SK-N-SH treated with all-trans-retinoic acid at 6 μM for 48 hours (cell line): Measurements from ENCODE around the gene SORD.

Source experiments
- ARNTL ChIP-seq: fragments of 450-650 bp; formaldehyde crosslinking; IDR thresholded peaks from 2 replicates; pipeline ENCODE4 v1.5.0; 2020; ENCODE audit warnings: low read depth, mild to moderate bottlenecking, moderate library complexity, borderline replicate concordance
- BACH2 ChIP-seq: fragments of 250-450 bp; sonication (Bioruptor Pico); IDR thresholded peaks from 2 replicates; pipeline ENCODE4 v1.9.0; 2021; ENCODE audit warnings: mild to moderate bottlenecking, borderline replicate concordance
- GLIS3 ChIP-seq: fragments of 250-450 bp; sonication (Bioruptor Pico); IDR thresholded peaks from 2 replicates; pipeline ENCODE4 v1.5.0; 2020; ENCODE audit warnings: mild to moderate bottlenecking, moderate library complexity
- OSR1 ChIP-seq: fragments of 250-450 bp; sonication (Bioruptor Pico); IDR thresholded peaks from 2 replicates; pipeline ENCODE4 v1.8.0; 2022; ENCODE audit warnings: moderate library complexity, mild to moderate bottlenecking, inconsistent platforms
- PPARA ChIP-seq: fragments of 250-450 bp; sonication (Bioruptor Pico); IDR thresholded peaks from 2 replicates; pipeline ENCODE4 v1.5.0; 2020; ENCODE audit warnings: mild to moderate bottlenecking, borderline replicate concordance
- RARB ChIP-seq: fragments of 250-450 bp; sonication (Bioruptor Pico); IDR thresholded peaks from 2 replicates; pipeline ENCODE4 v1.8.0; 2021; ENCODE audit warnings: mild to moderate bottlenecking, moderate library complexity
- ZFP30 ChIP-seq: fragments of 450-650 bp; formaldehyde crosslinking; IDR thresholded peaks from 2 replicates; pipeline ENCODE4 v1.5.0; 2022; ENCODE audit warnings: mild to moderate bottlenecking, moderate library complexity
- ZNF565 ChIP-seq: fragments of 450-650 bp; formaldehyde crosslinking; conservative IDR thresholded peaks from 2 replicates; pipeline ENCODE4 v1.5.0; 2020; ENCODE audit warnings: low read depth, mild to moderate bottlenecking, moderate library complexity
- ZNF70 ChIP-seq: fragments of 450-650 bp; formaldehyde crosslinking; IDR thresholded peaks from 2 replicates; pipeline ENCODE4 v1.5.0; 2020; ENCODE audit warnings: mild to moderate bottlenecking, moderate library complexity
- ZNF8 ChIP-seq: fragments of 450-650 bp; formaldehyde crosslinking; IDR thresholded peaks from 2 replicates; pipeline ENCODE4 v1.5.0; 2020; ENCODE audit warnings: mild to moderate bottlenecking, moderate library complexity
- TF ChIP-seq, protein P1 (sequence below): fragments of 250-450 bp; sonication (Bioruptor Pico); IDR thresholded peaks from 2 replicates; pipeline ENCODE4 v1.5.0; 2020; ENCODE audit warnings: mild to moderate bottlenecking, moderate library complexity
- TF ChIP-seq, protein P2 (sequence below): fragments of 250-450 bp; sonication (Bioruptor Pico); IDR thresholded peaks from 2 replicates; pipeline ENCODE4 v1.5.1; 2020; ENCODE audit warnings: low read depth, mild to moderate bottlenecking, moderate library complexity
- TF ChIP-seq, protein P3 (sequence below): fragments of 250-450 bp; sonication (Bioruptor Pico); IDR thresholded peaks from 2 replicates; pipeline ENCODE4 v1.8.0; 2020; ENCODE audit warnings: mild to moderate bottlenecking, moderate library complexity, borderline replicate concordance

- TF ChIP-seq, protein P1, sequence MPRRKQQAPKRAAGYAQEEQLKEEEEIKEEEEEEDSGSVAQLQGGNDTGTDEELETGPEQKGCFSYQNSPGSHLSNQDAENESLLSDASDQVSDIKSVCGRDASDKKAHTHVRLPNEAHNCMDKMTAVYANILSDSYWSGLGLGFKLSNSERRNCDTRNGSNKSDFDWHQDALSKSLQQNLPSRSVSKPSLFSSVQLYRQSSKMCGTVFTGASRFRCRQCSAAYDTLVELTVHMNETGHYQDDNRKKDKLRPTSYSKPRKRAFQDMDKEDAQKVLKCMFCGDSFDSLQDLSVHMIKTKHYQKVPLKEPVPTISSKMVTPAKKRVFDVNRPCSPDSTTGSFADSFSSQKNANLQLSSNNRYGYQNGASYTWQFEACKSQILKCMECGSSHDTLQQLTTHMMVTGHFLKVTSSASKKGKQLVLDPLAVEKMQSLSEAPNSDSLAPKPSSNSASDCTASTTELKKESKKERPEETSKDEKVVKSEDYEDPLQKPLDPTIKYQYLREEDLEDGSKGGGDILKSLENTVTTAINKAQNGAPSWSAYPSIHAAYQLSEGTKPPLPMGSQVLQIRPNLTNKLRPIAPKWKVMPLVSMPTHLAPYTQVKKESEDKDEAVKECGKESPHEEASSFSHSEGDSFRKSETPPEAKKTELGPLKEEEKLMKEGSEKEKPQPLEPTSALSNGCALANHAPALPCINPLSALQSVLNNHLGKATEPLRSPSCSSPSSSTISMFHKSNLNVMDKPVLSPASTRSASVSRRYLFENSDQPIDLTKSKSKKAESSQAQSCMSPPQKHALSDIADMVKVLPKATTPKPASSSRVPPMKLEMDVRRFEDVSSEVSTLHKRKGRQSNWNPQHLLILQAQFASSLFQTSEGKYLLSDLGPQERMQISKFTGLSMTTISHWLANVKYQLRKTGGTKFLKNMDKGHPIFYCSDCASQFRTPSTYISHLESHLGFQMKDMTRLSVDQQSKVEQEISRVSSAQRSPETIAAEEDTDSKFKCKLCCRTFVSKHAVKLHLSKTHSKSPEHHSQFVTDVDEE, result no peak
- TF ChIP-seq OSR1 (CRISPR knock-in tag), result no peak
- TF ChIP-seq ARNTL (CRISPR knock-in tag), result no peak
- no peak for TF ChIP-seq RARB
- TF ChIP-seq BACH2, result no peak
- TF ChIP-seq ZNF8 (CRISPR knock-in tag), result no peak
- TF ChIP-seq PPARA (CRISPR knock-in tag), result no peak
- TF ChIP-seq ZNF565, result no peak
- TF ChIP-seq GLIS3, result no peak
- TF ChIP-seq ZFP30 (CRISPR knock-in tag), result no peak
- TF ChIP-seq, protein P2, sequence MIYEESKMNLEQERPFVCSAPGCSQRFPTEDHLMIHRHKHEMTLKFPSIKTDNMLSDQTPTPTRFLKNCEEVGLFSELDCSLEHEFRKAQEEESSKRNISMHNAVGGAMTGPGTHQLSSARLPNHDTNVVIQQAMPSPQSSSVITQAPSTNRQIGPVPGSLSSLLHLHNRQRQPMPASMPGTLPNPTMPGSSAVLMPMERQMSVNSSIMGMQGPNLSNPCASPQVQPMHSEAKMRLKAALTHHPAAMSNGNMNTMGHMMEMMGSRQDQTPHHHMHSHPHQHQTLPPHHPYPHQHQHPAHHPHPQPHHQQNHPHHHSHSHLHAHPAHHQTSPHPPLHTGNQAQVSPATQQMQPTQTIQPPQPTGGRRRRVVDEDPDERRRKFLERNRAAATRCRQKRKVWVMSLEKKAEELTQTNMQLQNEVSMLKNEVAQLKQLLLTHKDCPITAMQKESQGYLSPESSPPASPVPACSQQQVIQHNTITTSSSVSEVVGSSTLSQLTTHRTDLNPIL (CRISPR knock-in tag), result no peak
- TF ChIP-seq, protein P3, sequence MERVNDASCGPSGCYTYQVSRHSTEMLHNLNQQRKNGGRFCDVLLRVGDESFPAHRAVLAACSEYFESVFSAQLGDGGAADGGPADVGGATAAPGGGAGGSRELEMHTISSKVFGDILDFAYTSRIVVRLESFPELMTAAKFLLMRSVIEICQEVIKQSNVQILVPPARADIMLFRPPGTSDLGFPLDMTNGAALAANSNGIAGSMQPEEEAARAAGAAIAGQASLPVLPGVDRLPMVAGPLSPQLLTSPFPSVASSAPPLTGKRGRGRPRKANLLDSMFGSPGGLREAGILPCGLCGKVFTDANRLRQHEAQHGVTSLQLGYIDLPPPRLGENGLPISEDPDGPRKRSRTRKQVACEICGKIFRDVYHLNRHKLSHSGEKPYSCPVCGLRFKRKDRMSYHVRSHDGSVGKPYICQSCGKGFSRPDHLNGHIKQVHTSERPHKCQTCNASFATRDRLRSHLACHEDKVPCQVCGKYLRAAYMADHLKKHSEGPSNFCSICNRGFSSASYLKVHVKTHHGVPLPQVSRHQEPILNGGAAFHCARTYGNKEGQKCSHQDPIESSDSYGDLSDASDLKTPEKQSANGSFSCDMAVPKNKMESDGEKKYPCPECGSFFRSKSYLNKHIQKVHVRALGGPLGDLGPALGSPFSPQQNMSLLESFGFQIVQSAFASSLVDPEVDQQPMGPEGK (CRISPR knock-in tag), result no peak
- no peak for TF ChIP-seq ZNF70
These were observed 90.5 kb downstream of the SORD start for GRCh38 chr15:45113380-45113990.
